ENCODE measurements around the gene LEMD1.

DNA sequence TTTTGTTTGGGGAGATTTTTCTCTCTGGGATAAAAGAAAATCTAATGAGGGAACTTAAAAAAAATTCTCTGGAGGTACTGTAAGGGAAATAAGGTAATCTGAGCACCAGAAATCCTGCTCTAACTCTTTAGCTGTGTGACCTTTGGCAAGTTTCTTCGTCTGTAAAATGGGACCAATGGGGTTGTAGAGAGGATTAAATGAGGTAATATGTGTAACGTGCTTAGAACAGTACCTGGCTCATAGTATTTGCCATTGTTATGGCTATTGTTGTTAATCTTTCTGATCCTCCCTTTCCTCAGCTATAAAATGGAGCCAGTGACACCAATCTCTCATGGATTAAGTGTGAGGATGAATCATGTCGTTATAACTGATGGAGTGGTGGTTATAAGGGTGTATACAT is 64.3 kb downstream of the LEMD1 start:
- TF ChIP-seq EZH2 (optimal IDR thresholded peaks at IDR 0.05; ENCODE audit: low read depth, low read length), result no peak
- TF ChIP-seq, protein P1, sequence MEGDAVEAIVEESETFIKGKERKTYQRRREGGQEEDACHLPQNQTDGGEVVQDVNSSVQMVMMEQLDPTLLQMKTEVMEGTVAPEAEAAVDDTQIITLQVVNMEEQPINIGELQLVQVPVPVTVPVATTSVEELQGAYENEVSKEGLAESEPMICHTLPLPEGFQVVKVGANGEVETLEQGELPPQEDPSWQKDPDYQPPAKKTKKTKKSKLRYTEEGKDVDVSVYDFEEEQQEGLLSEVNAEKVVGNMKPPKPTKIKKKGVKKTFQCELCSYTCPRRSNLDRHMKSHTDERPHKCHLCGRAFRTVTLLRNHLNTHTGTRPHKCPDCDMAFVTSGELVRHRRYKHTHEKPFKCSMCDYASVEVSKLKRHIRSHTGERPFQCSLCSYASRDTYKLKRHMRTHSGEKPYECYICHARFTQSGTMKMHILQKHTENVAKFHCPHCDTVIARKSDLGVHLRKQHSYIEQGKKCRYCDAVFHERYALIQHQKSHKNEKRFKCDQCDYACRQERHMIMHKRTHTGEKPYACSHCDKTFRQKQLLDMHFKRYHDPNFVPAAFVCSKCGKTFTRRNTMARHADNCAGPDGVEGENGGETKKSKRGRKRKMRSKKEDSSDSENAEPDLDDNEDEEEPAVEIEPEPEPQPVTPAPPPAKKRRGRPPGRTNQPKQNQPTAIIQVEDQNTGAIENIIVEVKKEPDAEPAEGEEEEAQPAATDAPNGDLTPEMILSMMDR (IDR thresholded peaks at IDR 0.05; ENCODE audit: low read length), result no peak
